Astrocyte (in vitro differentiated cells and primary cell): ENCODE data around the gene NXPH3. TPM values are rescaled to one million over a fixed set of nuclear protein-coding genes. Genes with fewer than 3 reads are reported as not detected.

ENCODE experiments used
- DNase-seq: peaks from one replicate; pipeline ENCODE4 v3.0.0-alpha.2; 2010; ENCODE audit warnings: low read depth
- FAIRE-seq: peaks from 2 replicates; lab custom pipeline; 2011; peaks lifted over from hg19 to GRCh38; lab: Jason Lieb, UNC
- H2AFZ ChIP-seq: 2 replicates; pipeline ENCODE4 v1.6.0; 2012; ENCODE audit warnings: low read depth, low read length, inconsistent platforms
- H3K27ac ChIP-seq: 2 replicates; pipeline ENCODE4 v1.5.1; 2011; ENCODE audit warnings: low read depth, low read length, inconsistent platforms
- H3K27me3 ChIP-seq: 2 replicates; pipeline ENCODE4 v1.6.0; 2011; ENCODE audit warnings: low read length, inconsistent platforms; ENCODE audit not compliant: insufficient read depth
- H3K36me3 ChIP-seq: 2 replicates; pipeline ENCODE4 v1.5.1; 2011; ENCODE audit warnings: low read length, inconsistent platforms; ENCODE audit not compliant: insufficient read depth
- H3K4me1 ChIP-seq: 2 replicates; pipeline ENCODE4 v1.5.1; 2011; ENCODE audit warnings: low read length, inconsistent platforms; ENCODE audit not compliant: insufficient read depth
- H3K4me2 ChIP-seq: 2 replicates; pipeline ENCODE4 v1.6.0; 2012; ENCODE audit warnings: low read length, inconsistent platforms
- H3K4me3 ChIP-seq: 2 replicates; pipeline ENCODE4 v1.5.1; 2011; ENCODE audit warnings: low read depth, mild to moderate bottlenecking, low read length, inconsistent platforms; ENCODE audit not compliant: insufficient read depth
- H3K79me2 ChIP-seq: 2 replicates; pipeline ENCODE4 v1.6.0; 2012; ENCODE audit warnings: mild to moderate bottlenecking, low read length, inconsistent platforms; ENCODE audit not compliant: insufficient read depth
- H3K9ac ChIP-seq: 2 replicates; pipeline ENCODE4 v1.6.0; 2012; ENCODE audit warnings: mild to moderate bottlenecking, low read length, inconsistent platforms
- H3K9me3 ChIP-seq: 2 replicates; pipeline ENCODE4 v1.5.1; 2012; ENCODE audit warnings: low read depth, mild to moderate bottlenecking, low read length, inconsistent platforms; ENCODE audit not compliant: insufficient read depth
- H4K20me1 ChIP-seq: 2 replicates; pipeline ENCODE4 v1.6.0; 2012; ENCODE audit warnings: low read length, inconsistent platforms; ENCODE audit not compliant: insufficient read depth
- H3K27ac Mint-ChIP-seq: one replicate; pipeline ENCODE4 v1.8.0; 2021; ENCODE audit warnings: mild to moderate bottlenecking, mixed read lengths; ENCODE audit not compliant: unreplicated experiment
- H3K27me3 Mint-ChIP-seq: one replicate; pipeline ENCODE4 v1.8.0; 2021; ENCODE audit warnings: low read depth, mixed read lengths; ENCODE audit not compliant: unreplicated experiment
- H3K36me3 Mint-ChIP-seq: one replicate; pipeline ENCODE4 v1.8.0; 2021; ENCODE audit warnings: low read depth, mixed read lengths; ENCODE audit not compliant: unreplicated experiment
- H3K4me1 Mint-ChIP-seq: one replicate; pipeline ENCODE4 v1.8.0; 2021; ENCODE audit warnings: low read depth, mixed read lengths; ENCODE audit not compliant: unreplicated experiment
- H3K4me3 Mint-ChIP-seq: one replicate; pipeline ENCODE4 v1.8.0; 2021; ENCODE audit warnings: mild to moderate bottlenecking, moderate library complexity, mixed read lengths; ENCODE audit not compliant: unreplicated experiment
- H3K9me3 Mint-ChIP-seq: one replicate; pipeline ENCODE4 v1.8.0; 2021; ENCODE audit warnings: mild to moderate bottlenecking, mixed read lengths; ENCODE audit not compliant: unreplicated experiment
- CTCF ChIP-seq: IDR thresholded peaks from 2 replicates; pipeline ENCODE4 v1.5.1; 2011; ENCODE audit warnings: low read depth, mild to moderate bottlenecking, inconsistent platforms, low read length, moderate library complexity; ENCODE audit not compliant: insufficient read depth
- EZH2 ChIP-seq: IDR thresholded peaks from 2 replicates; pipeline ENCODE4 v1.6.1; 2012; ENCODE audit warnings: mild to moderate bottlenecking, low read length, inconsistent platforms; ENCODE audit not compliant: insufficient read depth
- total RNA-seq: library from RNA; stranded (reverse); gene quantifications from 2 replicates; pipeline ENCODE4 v1.2.1, GENCODE V29; 2021

The NXPH3 gene
- total RNA-seq, 1 donor from 2014 or later: 0.43 TPM

GRCh38 chr17:49572226-49572625 is 3.4 kb upstream of the NXPH3 start:
- Mint-ChIP-seq H3K27ac (no peak overlapping the region), H3K36me3 (no peaks in the 10 kb centered on the region), H3K9me3 (no peaks in the 10 kb centered on the region), H3K27me3 (peaks cover 49% of the 10 kb centered on the region), H3K4me3 (no peak overlapping the region), H3K4me1 (no peaks in the 10 kb centered on the region)
- DNase-seq: no peak
- H3K4me1 ChIP-seq: peaks cover 10% of the 10 kb centered on the region
- H3K4me3 ChIP-seq: no peak overlapping the region
- H3K36me3 ChIP-seq: no peaks in the 10 kb centered on the region
- H3K9ac ChIP-seq: no peak overlapping the region
- no peak overlapping the region for H3K4me2 ChIP-seq
- no peaks in the 10 kb centered on the region for H3K79me2 ChIP-seq
- H3K27ac ChIP-seq: no peak overlapping the region
- no peaks in the 10 kb centered on the region for H4K20me1 ChIP-seq
- no peak for FAIRE-seq
- H2AFZ ChIP-seq: no peak overlapping the region
- no peak for TF ChIP-seq CTCF
- TF ChIP-seq EZH2: no peak
- no peaks in the 10 kb centered on the region for H3K9me3 ChIP-seq
- H3K27me3 ChIP-seq: peaks cover 42% of the 10 kb centered on the region

- TF ChIP-seq CTCF (no peak), EZH2 (no peak)
- no peak overlapping the region for H3K4me3 ChIP-seq
- Mint-ChIP-seq H3K4me3 (no peak overlapping the region), H3K36me3 (no peaks in the 10 kb centered on the region), H3K9me3 (no peaks in the 10 kb centered on the region), H3K4me1 (no peaks in the 10 kb centered on the region), H3K27ac (no peak overlapping the region), H3K27me3 (peaks cover 51% of the 10 kb centered on the region)
- no peak overlapping the region for H3K9ac ChIP-seq
- DNase-seq (no peak), FAIRE-seq (no peak)
- peaks cover 10% of the 10 kb centered on the region for H3K4me1 ChIP-seq
- no peaks in the 10 kb centered on the region for H3K79me2 ChIP-seq
- no peak overlapping the region for H3K4me2 ChIP-seq
- H3K9me3 ChIP-seq: no peaks in the 10 kb centered on the region
- peaks cover 49% of the 10 kb centered on the region for H3K27me3 ChIP-seq
- H3K27ac ChIP-seq: no peak overlapping the region
- H2AFZ ChIP-seq: no peak overlapping the region
- H3K36me3 ChIP-seq: no peaks in the 10 kb centered on the region
- H4K20me1 ChIP-seq: no peaks in the 10 kb centered on the region
These were observed 2.8 kb upstream of the NXPH3 start for GRCh38 chr17:49572806-49573420.
